K562 (cell line): ENCODE results near the gene TRIM36. TPM values are rescaled to one million over a fixed set of nuclear protein-coding genes. Genes with fewer than 3 reads are reported as not detected.
A peak's percentile ranks its signal among the peaks of the same experiment; 100 is the strongest.

ENCODE experiments used
- BCOR ChIP-seq: fragments of 450-650 bp; IDR thresholded peaks from 2 replicates; pipeline ENCODE4 v1.6.1; 2016
- CREM ChIP-seq: IDR thresholded peaks from 2 replicates; pipeline ENCODE4 v1.6.1; 2014; ENCODE audit warnings: antibody characterized with exemption, low read depth
- E2F5 ChIP-seq: sonication (generic); formaldehyde crosslinking; IDR thresholded peaks from 2 replicates; pipeline ENCODE4 v1.8.0; 2022; ENCODE audit warnings: mild to moderate bottlenecking, missing genetic modification reagents
- HINFP ChIP-seq: fragments of 450-650 bp; conservative IDR thresholded peaks from 2 replicates; pipeline ENCODE4 v1.6.1; 2016; ENCODE audit warnings: missing genetic modification characterization, low read depth, mild to moderate bottlenecking, control low read depth, missing compliant biosample characterization
- PCBP2 ChIP-seq: fragments of 200-400 bp; formaldehyde crosslinking; IDR thresholded peaks from 2 replicates; pipeline ENCODE4 v1.6.1; 2018; ENCODE audit warnings: low read length, low read depth, mild to moderate bottlenecking, moderate library complexity; ENCODE audit not compliant: poor library complexity, severe bottlenecking
- PHF8 ChIP-seq: fragments of 200-600 bp; sonication (generic); IDR thresholded peaks from 2 replicates; pipeline ENCODE4 v1.6.1; 2012; ENCODE audit warnings: mixed run types, mild to moderate bottlenecking, inconsistent platforms, low read length, moderate library complexity, borderline replicate concordance
- POLR2AphosphoS2 ChIP-seq: IDR thresholded peaks from 2 replicates; pipeline ENCODE4 v1.6.1; 2012; ENCODE audit warnings: low read length, improper control_type of control experiment
- RREB1 ChIP-seq: fragments of 250-450 bp; sonication (Bioruptor Pico); IDR thresholded peaks from 2 replicates; pipeline ENCODE4 v1.4.0; 2020
- SP1 ChIP-seq: sonication (generic); formaldehyde crosslinking; IDR thresholded peaks from 2 replicates; pipeline ENCODE4 v1.8.1; 2022; ENCODE audit warnings: mild to moderate bottlenecking, missing genetic modification reagents
- TARDBP ChIP-seq: fragments of 450-650 bp; IDR thresholded peaks from 2 replicates; pipeline ENCODE4 v1.6.1; 2016
- ZBTB17 ChIP-seq: fragments of 450-650 bp; formaldehyde crosslinking; IDR thresholded peaks from 2 replicates; pipeline ENCODE4 v1.4.0; 2020; ENCODE audit warnings: mild to moderate bottlenecking
- ZNF217 ChIP-seq: sonication (generic); formaldehyde crosslinking; IDR thresholded peaks from 2 replicates; pipeline ENCODE4 v1.8.0; 2022; ENCODE audit warnings: mild to moderate bottlenecking, missing genetic modification reagents
- ZNF3 ChIP-seq: fragments of 250-450 bp; sonication (Bioruptor Pico); IDR thresholded peaks from 2 replicates; pipeline ENCODE4 v1.5.0; 2021; ENCODE audit warnings: mild to moderate bottlenecking, moderate library complexity
- ZNF668 ChIP-seq: fragments of 250-450 bp; sonication (Bioruptor Pico); IDR thresholded peaks from 2 replicates; pipeline ENCODE4 v1.8.0; 2022; ENCODE audit warnings: mild to moderate bottlenecking, inconsistent platforms
- ZNF740 ChIP-seq, 3 experiments: fragments of 200-800 bp in 1 of 3; sonication (Bioruptor generic) in 1 of 3; sonication (generic) in 1 of 3; formaldehyde crosslinking in 1 of 3; IDR thresholded peaks; 2 replicates each; pipeline versions ENCODE4 v1.6.1 to v1.8.0; 2016 to 2022; ENCODE audit warnings: mild to moderate bottlenecking in 2 of 3, missing compliant biosample characterization in 2 of 3, missing genetic modification characterization in 2 of 3, missing genetic modification reagents in 1 of 3
- polyA plus RNA-seq, 8 experiments: library from polyadenylated mRNA; depleted of rRNA in 4 of 8; stranded (reverse) in 5 of 8; unstranded in 3 of 8; fragments of >200 nt; fragmentation: Nextera tagmentation in 2 of 8; fragmentation: Illumina TruSeq in 1 of 8; extraction: Ambion mirVana in 2 of 8; extraction: Trizol in 1 of 8; gene quantifications; 2 replicates each; pipeline versions ENCODE4 v1.2.1 to v1.2.3, GENCODE V29; 2011 to 2014; ENCODE audit warnings: inconsistent platforms in 1 of 8, missing spikeins in 1 of 8
- total RNA-seq, 7 experiments: library from RNA; depleted of rRNA in 6 of 7; stranded (reverse); fragments of >200 nt in 6 of 7; fragmentation: Illumina TruSeq in 2 of 7; extraction: Trizol in 2 of 7; gene quantifications; 2 replicates each; pipeline versions ENCODE4 v1.2.1 to v1.2.3, GENCODE V29; 2011 to 2021; ENCODE audit warnings: low replicate concordance in 1 of 7
- TF ChIP-seq, protein P1 (sequence below): fragments of 250-450 bp; sonication (Bioruptor Pico); IDR thresholded peaks from 2 replicates; pipeline ENCODE4 v1.4.0; 2020; ENCODE audit warnings: mild to moderate bottlenecking

TRIM36 gene
- total and polyA plus RNA-seq, 9 of the 15 experiments (the other 6 are each of a cell fraction or from before 2014, with no cell fraction given): 0.10 to 0.71 (median 0.31) TPM

- no peak for TF ChIP-seq RREB1 (CRISPR knock-in tag)
- no peak for TF ChIP-seq POLR2AphosphoS2
- no peak for TF ChIP-seq ZNF740 (CRISPR knock-in tag; IDR thresholded peaks at IDR 0.05)
- TF ChIP-seq ZNF740 (tag; IDR thresholded peaks at IDR 0.05): no peak
- TF ChIP-seq HINFP (tag): no peak
- TF ChIP-seq, protein P1, sequence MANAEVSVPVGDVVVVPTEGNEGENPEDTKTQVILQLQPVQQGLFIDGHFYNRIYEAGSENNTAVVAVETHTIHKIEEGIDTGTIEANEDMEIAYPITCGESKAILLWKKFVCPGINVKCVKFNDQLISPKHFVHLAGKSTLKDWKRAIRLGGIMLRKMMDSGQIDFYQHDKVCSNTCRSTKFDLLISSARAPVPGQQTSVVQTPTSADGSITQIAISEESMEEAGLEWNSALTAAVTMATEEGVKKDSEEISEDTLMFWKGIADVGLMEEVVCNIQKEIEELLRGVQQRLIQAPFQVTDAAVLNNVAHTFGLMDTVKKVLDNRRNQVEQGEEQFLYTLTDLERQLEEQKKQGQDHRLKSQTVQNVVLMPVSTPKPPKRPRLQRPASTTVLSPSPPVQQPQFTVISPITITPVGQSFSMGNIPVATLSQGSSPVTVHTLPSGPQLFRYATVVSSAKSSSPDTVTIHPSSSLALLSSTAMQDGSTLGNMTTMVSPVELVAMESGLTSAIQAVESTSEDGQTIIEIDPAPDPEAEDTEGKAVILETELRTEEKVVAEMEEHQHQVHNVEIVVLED: peak; percentile 52; the same call in 1 of the 2 replicates
- no peak for TF ChIP-seq ZNF3 (CRISPR knock-in tag)
- no peak for TF ChIP-seq ZNF668 (CRISPR knock-in tag)
- TF ChIP-seq TARDBP: peak; percentile 23; the same call in 1 of the 2 replicates
- peak; percentile 50; the same call in 1 of the 2 replicates for TF ChIP-seq CREM
- no peak for TF ChIP-seq ZBTB17 (CRISPR knock-in tag)
- TF ChIP-seq SP1 (CRISPR knock-in tag): peak; percentile 93
- TF ChIP-seq PCBP2: no peak
- peak; percentile 32; the same call in 1 of the 2 replicates for TF ChIP-seq BCOR
- TF ChIP-seq E2F5 (CRISPR knock-in tag): peak; percentile 80; the same call in 1 of the 2 replicates
- TF ChIP-seq ZNF217: no peak
- peak; percentile 37; the same call in 1 of the 2 replicates for TF ChIP-seq PHF8
These were observed at the start of gene TRIM36 (continued) for GRCh38 chr5:115169487-115170133.
